Peyer's patch (tissue), 4 donors: ENCODE data around the gene DSCAML1. TPM values are rescaled to one million over a fixed set of nuclear protein-coding genes. Genes with fewer than 3 reads are reported as not detected.

Experiments used
- DNase-seq, 3 donors: peaks; one replicate each; pipeline ENCODE4 v3.0.0-alpha.2; 2017 to 2019
- H3K27ac ChIP-seq, 4 donors: fragments of 200-600 bp; sonication (generic); one replicate each; pipeline ENCODE4 v1.5.1; 2016 to 2019
- H3K27me3 ChIP-seq, 2 donors: fragments of 200-600 bp; sonication (generic); one replicate each; pipeline ENCODE4 v1.5.1; 2019
- H3K36me3 ChIP-seq, 3 donors: fragments of 200-600 bp; sonication (generic); one replicate each; pipeline ENCODE4 v1.5.1; 2016 to 2019
- H3K4me1 ChIP-seq, 4 donors: fragments of 200-600 bp; sonication (generic); one replicate each; pipeline ENCODE4 v1.5.1; 2016 to 2019
- H3K4me3 ChIP-seq, 4 donors: fragments of 200-600 bp; sonication (generic); 1 replicate in 3 of 4; 2 replicates in 1 of 4; pipeline ENCODE4 v1.5.1; 2016 to 2019; ENCODE audit warnings: mild to moderate bottlenecking in 1 of 4
- H3K9me3 ChIP-seq, 4 donors: fragments of 200-600 bp; sonication (generic); one replicate each; pipeline ENCODE4 v1.5.1; 2016 to 2019; ENCODE audit warnings: mild to moderate bottlenecking in 1 of 4
- POLR2A ChIP-seq, 2 donors: fragments of 450-650 bp; IDR thresholded peaks; one replicate each; pipeline ENCODE4 v1.5.1; 2017; ENCODE audit warnings: antibody characterized with exemption in 2 of 2, mild to moderate bottlenecking in 2 of 2, moderate library complexity in 2 of 2
- total RNA-seq, 4 donors: library from RNA; depleted of rRNA; stranded (reverse); fragments of >200 nt; gene quantifications; one replicate each; pipeline ENCODE4 v1.1.0, GENCODE V29; 2016
- TF ChIP-seq, protein P1 (sequence below), 6 experiments: fragments of 450-650 bp in 4 of 6; fragments of 200-600 bp in 2 of 6; sonication (generic) in 1 of 6; IDR thresholded peaks; one replicate each; pipeline ENCODE4 v1.5.1; 2017 to 2019; ENCODE audit warnings: antibody characterized with exemption in 6 of 6, mild to moderate bottlenecking in 3 of 6, moderate library complexity in 1 of 6

The DSCAML1 gene
- total RNA-seq, 4 donors from 2014 or later, result 0.18 to 5.8 (median 2.9) TPM

DNA sequence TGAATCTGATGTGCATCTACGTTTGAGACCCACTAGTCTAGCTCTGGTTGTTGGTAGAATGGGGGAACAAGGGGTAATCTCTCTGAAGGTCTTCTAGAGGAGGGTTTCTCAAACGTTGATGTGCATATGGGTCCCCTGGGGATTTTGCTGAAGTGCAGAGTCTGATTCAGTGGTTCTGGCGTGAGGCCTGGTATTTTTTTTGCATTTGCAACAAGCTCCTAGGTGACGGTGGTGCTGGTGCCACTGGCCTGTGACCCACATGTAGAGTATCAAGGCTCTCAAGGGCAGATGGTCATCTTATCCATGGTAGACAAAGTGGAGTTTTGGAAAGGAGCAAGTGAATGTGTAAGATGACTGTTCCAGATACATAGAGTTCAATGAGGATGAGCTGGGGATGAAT lies 372.2 kb downstream of the DSCAML1 start:
- Histone ChIP-seq H3K4me3 (no peak overlapping the region), H3K9me3 (no peaks in the 10 kb centered on the region), H3K4me1 (no peaks in the 10 kb centered on the region), H3K27me3 (no peaks in the 10 kb centered on the region), H3K27ac (no peak overlapping the region), H3K36me3 (no peaks in the 10 kb centered on the region)
- TF ChIP-seq, protein P1, sequence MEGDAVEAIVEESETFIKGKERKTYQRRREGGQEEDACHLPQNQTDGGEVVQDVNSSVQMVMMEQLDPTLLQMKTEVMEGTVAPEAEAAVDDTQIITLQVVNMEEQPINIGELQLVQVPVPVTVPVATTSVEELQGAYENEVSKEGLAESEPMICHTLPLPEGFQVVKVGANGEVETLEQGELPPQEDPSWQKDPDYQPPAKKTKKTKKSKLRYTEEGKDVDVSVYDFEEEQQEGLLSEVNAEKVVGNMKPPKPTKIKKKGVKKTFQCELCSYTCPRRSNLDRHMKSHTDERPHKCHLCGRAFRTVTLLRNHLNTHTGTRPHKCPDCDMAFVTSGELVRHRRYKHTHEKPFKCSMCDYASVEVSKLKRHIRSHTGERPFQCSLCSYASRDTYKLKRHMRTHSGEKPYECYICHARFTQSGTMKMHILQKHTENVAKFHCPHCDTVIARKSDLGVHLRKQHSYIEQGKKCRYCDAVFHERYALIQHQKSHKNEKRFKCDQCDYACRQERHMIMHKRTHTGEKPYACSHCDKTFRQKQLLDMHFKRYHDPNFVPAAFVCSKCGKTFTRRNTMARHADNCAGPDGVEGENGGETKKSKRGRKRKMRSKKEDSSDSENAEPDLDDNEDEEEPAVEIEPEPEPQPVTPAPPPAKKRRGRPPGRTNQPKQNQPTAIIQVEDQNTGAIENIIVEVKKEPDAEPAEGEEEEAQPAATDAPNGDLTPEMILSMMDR (IDR thresholded peaks at IDR 0.05), result no peak
- TF ChIP-seq POLR2A (IDR thresholded peaks at IDR 0.05), result no peak
- peak in 1 of 3 donors; percentile 15 for DNase-seq

DNA sequence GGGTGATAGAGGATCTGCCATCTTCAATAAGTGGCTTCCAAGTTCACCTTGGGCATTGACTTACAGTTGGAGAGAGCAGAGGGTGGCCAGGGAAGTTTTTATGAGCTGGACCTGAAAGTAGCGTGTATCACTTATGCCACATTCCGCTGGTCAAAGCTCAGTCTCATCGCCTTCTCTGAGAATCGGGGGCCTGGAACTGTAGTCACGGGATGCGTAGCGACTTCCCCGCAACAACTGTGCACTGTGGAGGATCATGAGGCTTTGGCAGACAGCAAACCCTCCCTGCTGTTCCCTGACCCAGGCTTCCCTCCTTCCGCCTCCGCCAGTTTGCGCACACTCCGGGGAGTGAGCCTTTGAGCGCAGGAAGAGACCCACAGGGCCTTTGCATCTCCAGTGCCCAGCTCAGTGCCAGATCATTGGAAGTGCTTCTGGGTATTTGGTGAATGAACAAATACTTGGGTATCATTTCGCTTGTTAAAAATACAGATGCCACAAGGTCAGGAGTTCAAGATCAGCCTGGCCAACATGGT lies 373.9 kb downstream of the DSCAML1 start:
- DNase-seq, result peak in 1 of 3 donors; percentile 31
- H3K36me3 ChIP-seq, result no peaks in the 10 kb centered on the region

DNA sequence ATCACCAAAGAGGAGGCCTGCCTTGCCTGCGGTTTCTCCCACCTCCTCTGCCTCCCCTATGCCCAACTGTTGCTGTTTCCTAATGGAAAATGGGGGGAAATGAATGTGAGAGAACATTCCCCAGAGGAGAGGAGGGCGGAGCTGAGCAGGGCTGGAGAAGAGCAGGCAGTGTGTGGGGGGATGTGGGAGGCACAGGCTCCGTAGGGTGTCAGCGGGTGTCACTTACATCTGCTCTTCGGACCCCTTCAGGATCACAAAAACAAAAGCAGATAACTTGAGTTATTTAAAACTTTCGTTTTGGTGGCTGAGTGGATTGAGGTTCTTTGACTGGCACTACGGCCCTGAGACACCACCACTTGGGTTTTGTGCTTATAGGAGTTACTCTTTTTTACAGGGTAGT lies 375.5 kb downstream of the DSCAML1 start:
- Histone ChIP-seq H3K4me1 (no peaks in the 10 kb centered on the region), H3K36me3 (no peaks in the 10 kb centered on the region), H3K9me3 (no peaks in the 10 kb centered on the region), H3K27ac (no peak overlapping the region), H3K4me3 (no peak overlapping the region), H3K27me3 (no peaks in the 10 kb centered on the region)
- no peak for DNase-seq
- TF ChIP-seq, protein P1 (IDR thresholded peaks at IDR 0.05), result no peak
- no peak for TF ChIP-seq POLR2A (IDR thresholded peaks at IDR 0.05)

More for the DNA sequence above, 373.9 kb downstream of the DSCAML1 start:
- no peaks in the 10 kb centered on the region for H3K27me3 ChIP-seq
- no peak overlapping the region for H3K27ac ChIP-seq
- no peaks in the 10 kb centered on the region for H3K9me3 ChIP-seq
- TF ChIP-seq POLR2A (IDR thresholded peaks at IDR 0.05), result no peak
- H3K4me3 ChIP-seq, result no peak overlapping the region
- H3K4me1 ChIP-seq, result no peaks in the 10 kb centered on the region

DNA sequence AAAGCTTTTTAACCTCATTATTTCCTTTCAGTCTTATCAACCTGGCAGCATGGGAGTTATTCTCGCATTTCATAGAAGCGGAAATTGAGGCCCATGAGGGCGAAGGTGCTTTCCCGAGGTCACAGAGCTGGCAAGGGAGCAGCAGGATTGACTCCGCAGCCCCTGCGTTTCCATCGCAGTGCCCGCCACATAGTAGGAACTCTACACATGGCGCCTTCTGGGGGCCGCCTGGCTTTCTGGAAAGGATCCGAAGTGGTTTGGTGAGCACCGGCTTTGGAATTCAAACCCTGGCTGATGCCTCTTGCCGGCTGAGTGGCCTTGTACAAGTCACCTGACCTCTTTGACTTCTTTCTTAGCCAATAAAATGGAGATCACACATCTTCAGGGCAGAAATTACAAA lies 376.0 kb downstream of the DSCAML1 start:
- DNase-seq, result no peak
- no peak overlapping the region for H3K27ac ChIP-seq
- no peaks in the 10 kb centered on the region for H3K27me3 ChIP-seq
- H3K4me3 ChIP-seq, result no peak overlapping the region
- TF ChIP-seq, protein P1 (IDR thresholded peaks at IDR 0.05), result no peak
- no peak for TF ChIP-seq POLR2A (IDR thresholded peaks at IDR 0.05)
- H3K9me3 ChIP-seq, result no peaks in the 10 kb centered on the region
- H3K36me3 ChIP-seq, result no peaks in the 10 kb centered on the region
- H3K4me1 ChIP-seq, result no peaks in the 10 kb centered on the region

DNA sequence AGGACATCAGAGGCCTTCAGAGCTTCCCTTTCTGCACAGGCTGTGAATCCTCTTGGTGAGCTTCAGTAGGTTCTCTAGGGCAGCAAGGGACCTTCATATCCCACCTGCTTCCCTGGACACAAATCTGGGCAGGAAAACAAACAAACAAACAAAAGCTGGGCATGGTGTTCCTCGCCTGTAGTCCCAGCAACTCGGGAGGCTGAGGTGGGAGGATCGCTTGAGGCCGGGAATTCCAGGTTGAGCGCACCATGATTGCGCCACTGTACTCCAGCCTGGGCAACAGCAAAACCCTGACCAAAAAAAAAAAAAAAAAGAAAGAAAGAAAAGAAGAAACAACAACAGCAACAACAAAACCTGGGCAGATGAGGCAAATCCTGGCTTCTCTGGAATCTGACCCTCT lies 376.4 kb downstream of the DSCAML1 start:
- no peaks in the 10 kb centered on the region for H3K4me1 ChIP-seq

DNA sequence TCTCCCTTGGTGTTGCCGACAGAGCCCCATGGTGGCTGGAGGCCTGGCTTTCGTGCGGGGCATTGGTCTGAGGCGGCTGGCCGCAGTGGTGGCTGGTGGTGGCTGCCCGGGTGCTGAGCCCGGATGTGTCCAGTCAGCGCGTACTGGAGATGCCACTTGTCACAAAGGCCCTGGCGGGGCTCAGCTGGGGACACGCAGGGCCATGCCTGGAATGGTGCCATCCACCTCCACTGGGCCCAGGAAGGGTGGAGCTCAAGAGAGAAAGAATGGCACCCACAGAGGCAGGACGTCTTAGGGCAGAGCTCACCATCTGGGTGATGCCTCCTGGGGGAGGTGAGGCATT lies 376.9 kb downstream of the DSCAML1 start:
- Histone ChIP-seq H3K27ac (no peak overlapping the region), H3K4me1 (no peaks in the 10 kb centered on the region), H3K9me3 (no peaks in the 10 kb centered on the region), H3K27me3 (no peaks in the 10 kb centered on the region), H3K4me3 (no peak overlapping the region), H3K36me3 (no peaks in the 10 kb centered on the region)
- DNase-seq, result peak in 1 of 3 donors; percentile 41
- no peak for TF ChIP-seq POLR2A (IDR thresholded peaks at IDR 0.05)
- TF ChIP-seq, protein P1 (IDR thresholded peaks at IDR 0.05), result no peak

More for the DNA sequence above, 376.4 kb downstream of the DSCAML1 start:
- TF ChIP-seq, protein P1 (IDR thresholded peaks at IDR 0.05), result no peak
- no peak for TF ChIP-seq POLR2A (IDR thresholded peaks at IDR 0.05)
- Histone ChIP-seq H3K9me3 (no peaks in the 10 kb centered on the region), H3K27ac (no peak overlapping the region), H3K27me3 (no peaks in the 10 kb centered on the region), H3K36me3 (no peaks in the 10 kb centered on the region), H3K4me3 (no peak overlapping the region)
- peak in 1 of 3 donors; percentile 8 for DNase-seq
